ENCODE measurements around the gene USP30.
"Not testable (repeated sequence)": the region's sequence is repeated elsewhere in the genome, so short reads cannot be mapped to it uniquely, and the experiment has no call there.

Gene USP30

GRCh38 chr12:109053382-109054123 is 1.2 kb downstream of the USP30 start:
- peak; percentile 88 for DNase-seq

- not testable (repeated sequence) for DNase-seq
Measured at GRCh38 chr12:109054124-109054513, 1.7 kb downstream of the USP30 start.

GRCh38 chr12:109054520-109054919 is 2.1 kb downstream of the USP30 start:
- no peak for DNase-seq

GRCh38 chr12:109056891-109057290 is 4.5 kb downstream of the USP30 start:
- DNase-seq: no peak

GRCh38 chr12:109057376-109057775 is 5.0 kb downstream of the USP30 start:
- no peak for DNase-seq

GRCh38 chr12:109058773-109059172 is 6.4 kb downstream of the USP30 start:
- no peak for DNase-seq

GRCh38 chr12:109064143-109064542 is 11.8 kb downstream of the USP30 start:
- no peak for DNase-seq

GRCh38 chr12:109065154-109065852 is 12.9 kb downstream of the USP30 start:
- DNase-seq: no peak

GRCh38 chr12:109065853-109066193 is 13.4 kb downstream of the USP30 start:
- DNase-seq: no peak

GRCh38 chr12:109069307-109070271 is 17.2 kb downstream of the USP30 start:
- DNase-seq: no peak

GRCh38 chr12:109074866-109075265 is 22.5 kb downstream of the USP30 start:
- DNase-seq: no peak

GRCh38 chr12:109082751-109083150 is 30.4 kb downstream of the USP30 start:
- DNase-seq: no peak

GRCh38 chr12:109084425-109084824 is 32.0 kb downstream of the USP30 start:
- DNase-seq: no peak

GRCh38 chr12:109085590-109085989 is 33.2 kb downstream of the USP30 start:
- no peak for DNase-seq

GRCh38 chr12:109087250-109087649 is 34.9 kb downstream of the USP30 start:
- DNase-seq: no peak

GRCh38 chr12:109088818-109089217 is 36.4 kb downstream of the USP30 start:
- no peak for DNase-seq

- DNase-seq: no peak
Measured at GRCh38 chr12:109089683-109090082, 37.3 kb downstream of the USP30 start.

GRCh38 chr12:109092497-109093021 is 40.2 kb downstream of the USP30 start:
- no peak for DNase-seq

- peak; percentile 93 for DNase-seq
Measured at GRCh38 chr12:109093022-109093918, 40.9 kb downstream of the USP30 start, which contains the start of gene ALKBH2. Gene ALKBH2, minus strand, starts transcription at chr12:109093472. Its CDS starts 686 bp downstream, at chr12:109092786.

GRCh38 chr12:109097140-109097434 is 44.7 kb downstream of the USP30 start:
- no peak for DNase-seq

- DNase-seq: peak; percentile 97
Measured at GRCh38 chr12:109097435-109098182, 45.2 kb downstream of the USP30 start, which contains the start of gene UNG. Gene UNG, plus strand, starts transcription at chr12:109097597. Its CDS starts 83 bp downstream, at chr12:109097680.

All from inflammatory macrophage treated with lipopolysaccharide for 4 hours (primary cell).